Heart right ventricle (tissue), 16 donors: ENCODE measurements around the gene AMER3. TPM values are rescaled to one million over a fixed set of nuclear protein-coding genes. Genes with fewer than 3 reads are reported as not detected.
A peak's percentile ranks its signal among the peaks of the same experiment; 100 is the strongest.

Experiments used
- ATAC-seq, 8 donors: fragments of 200-7000 bp; cut with Tn5 transposase; one replicate each; pipeline ENCODE4 v1.9.1; 2020; ENCODE audit warnings: mild to moderate bottlenecking in 8 of 8, moderate library complexity in 8 of 8, moderate number of reproducible peaks in 1 of 8
- DNase-seq, 2 donors: peaks; one replicate each; pipeline ENCODE4 v3.0.0-alpha.2; 2020
- H3K27ac ChIP-seq, 10 donors: fragments of 200-600 bp; sonication (generic) in 2 of 10; one replicate each; pipeline versions ENCODE4 v1.5.0 to v1.8.0; 2020 to 2022; ENCODE audit warnings: mild to moderate bottlenecking in 3 of 10
- H3K27me3 ChIP-seq, 7 donors: fragments of 200-600 bp; one replicate each; pipeline ENCODE4 v1.8.0; 2021 to 2022; ENCODE audit warnings: mild to moderate bottlenecking in 2 of 7
- H3K36me3 ChIP-seq, 9 donors: fragments of 200-600 bp; sonication (generic) in 1 of 9; one replicate each; pipeline versions ENCODE4 v1.5.0 to v1.8.0; 2020 to 2022; ENCODE audit warnings: mild to moderate bottlenecking in 2 of 9
- H3K4me1 ChIP-seq, 9 donors: fragments of 200-600 bp; sonication (generic) in 1 of 9; one replicate each; pipeline versions ENCODE4 v1.5.0 to v1.8.0; 2020 to 2022; ENCODE audit warnings: mild to moderate bottlenecking in 4 of 9
- H3K4me3 ChIP-seq, 10 donors: fragments of 200-600 bp; sonication (generic) in 2 of 10; one replicate each; pipeline versions ENCODE4 v1.5.0 to v1.8.0; 2020 to 2022; ENCODE audit warnings: mild to moderate bottlenecking in 7 of 10, moderate library complexity in 2 of 10
- H3K9me3 ChIP-seq, 11 donors: fragments of 200-600 bp in 10 of 11; sonication (generic) in 2 of 11; one replicate each; pipeline versions ENCODE4 v1.5.0 to v1.8.0; 2013 to 2022; ENCODE audit warnings: mild to moderate bottlenecking in 2 of 11, control low read depth in 1 of 11, moderate library complexity in 1 of 11
- WGBS, 2 donors: extraction: QIAGEN DNeasy Blood & Tissue Kit; methylation state at CpG; one replicate each; pipeline ENCODE4 v1.1.7; 2013; ENCODE audit warnings: inconsistent platforms in 1 of 2; 5-methylcytosine and 5-hydroxymethylcytosine counted together
- intact Hi-C, 10 donors: fragments of 100-400 bp; cut with DNase I; formaldehyde crosslinking; loops; one replicate each; pipeline versions ENCODE4 v1.11.1 to v1.14.2; 2022
- polyA plus RNA-seq, 2 donors: library from polyadenylated mRNA; stranded (reverse); fragments of 200-250 nt; gene quantifications; one replicate each; pipeline ENCODE4 v1.2.3, GENCODE V29; 2013
- total RNA-seq, 10 donors: library from RNA; stranded (reverse); fragmentation: NEBNext Ultra II Directional in 3 of 10; extraction: Animal tissue kit (Norgen Biotek cat#: 25700) in 3 of 10; gene quantifications; one replicate each; pipeline versions ENCODE4 v1.2.1 to v1.2.4, GENCODE V29; 2021 to 2023
- TF ChIP-seq, protein P1 (sequence below), 9 donors: fragments of 200-600 bp; sonication (generic) in 2 of 9; IDR thresholded peaks; one replicate each; pipeline versions ENCODE4 v1.5.0 to v1.8.0; 2021 to 2022; ENCODE audit warnings: antibody characterized with exemption in 9 of 9, mild to moderate bottlenecking in 5 of 9, moderate library complexity in 1 of 9
- donor health status: Arrhythmogenic right ventricular cardiomyopathy.
- donor health status: ischemic (EF 13 %, LVEDD 7.1; RV severe dilation, severe dysfunction).
- donor health status: healthy with polysubstance abuse.
- donor health status: DM: no; HTN: yes; CAD: no.
- donor health status: DM: no; HTN: no; CAD: no.
- donor health status: ischemic (EF 25% LVEDD 6.9; RV normal size, moderate dysfunction).
- donor health status: ischemic (EF 25% LVEDD 5.7; RV mildly dilated, moderate dysfunction).
- donor health status: healthy.
- donor health status: DM: yes; HTN: yes; CAD: no.
- donor health status: Ischemic cardiomyopathy.
- donor health status: ischemic (EF 35%, LVEDD 5.7; RV mildly dilated, moderate dysfunction).
- donor health status: nonischemic (EF 11% LVEDD 7.7; RV severe dilation, severe dysfunction).
- donor health status: DM: yes; HTN: yes; CAD: no.
- donor health status: PGD.
- donor health status: ischemic (EF 29% LVEDD 5.4; RV normal size, mild dysfunction).
- donor health status: nonischemic (EF 23%, LVEDD 6.1; RV moderate dilation, normal function).

Gene AMER3
- total and polyA plus RNA-seq, 12 donors: not detected

DNA sequence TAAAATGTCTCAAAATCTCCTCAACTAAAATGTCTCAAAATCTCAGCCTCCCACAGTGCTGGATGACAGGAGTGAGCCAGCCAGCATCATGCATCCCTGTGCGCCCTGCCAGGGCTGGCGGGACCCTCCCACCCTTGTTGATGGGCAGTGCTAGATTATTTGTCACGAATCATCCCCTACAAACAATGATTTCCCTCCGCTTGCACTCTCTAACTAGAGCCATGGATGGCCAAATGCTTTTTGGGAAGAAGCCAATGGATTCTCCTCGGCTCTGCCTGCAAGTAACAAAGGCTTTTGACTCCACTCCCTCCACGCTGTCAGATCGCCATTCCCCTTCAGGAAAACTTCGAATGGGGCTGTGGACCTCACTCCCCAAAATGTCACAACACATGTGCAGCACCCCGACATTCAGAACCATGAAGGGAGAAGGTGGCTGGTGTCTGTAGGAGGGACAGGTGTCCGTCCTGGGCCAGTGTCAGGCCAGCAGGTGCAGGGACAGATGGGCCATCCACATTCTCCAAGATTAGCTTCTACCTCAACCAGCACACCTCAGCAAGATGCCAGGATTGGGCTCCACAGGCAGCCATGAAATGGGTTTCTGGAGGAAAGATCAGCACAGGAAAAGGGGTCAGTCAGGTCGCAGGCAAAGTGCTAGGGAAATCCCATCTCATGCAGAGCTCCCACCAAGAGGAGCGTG lies 11.5 kb downstream of the AMER3 start:
- Histone ChIP-seq H3K36me3 (no peaks in the 10 kb centered on the region), H3K4me3 (no peak overlapping the region), H3K4me1 (no peaks in the 10 kb centered on the region), H3K9me3 (no peaks in the 10 kb centered on the region), H3K27ac (no peak overlapping the region), H3K27me3 (peaks cover 0 to 43% (median 23%) of the 10 kb centered on the region in 7 donors)
- WGBS, 2 donors: 73 to 80% methylated on average over 12 of the region's 12 CpGs
- TF ChIP-seq, protein P1, sequence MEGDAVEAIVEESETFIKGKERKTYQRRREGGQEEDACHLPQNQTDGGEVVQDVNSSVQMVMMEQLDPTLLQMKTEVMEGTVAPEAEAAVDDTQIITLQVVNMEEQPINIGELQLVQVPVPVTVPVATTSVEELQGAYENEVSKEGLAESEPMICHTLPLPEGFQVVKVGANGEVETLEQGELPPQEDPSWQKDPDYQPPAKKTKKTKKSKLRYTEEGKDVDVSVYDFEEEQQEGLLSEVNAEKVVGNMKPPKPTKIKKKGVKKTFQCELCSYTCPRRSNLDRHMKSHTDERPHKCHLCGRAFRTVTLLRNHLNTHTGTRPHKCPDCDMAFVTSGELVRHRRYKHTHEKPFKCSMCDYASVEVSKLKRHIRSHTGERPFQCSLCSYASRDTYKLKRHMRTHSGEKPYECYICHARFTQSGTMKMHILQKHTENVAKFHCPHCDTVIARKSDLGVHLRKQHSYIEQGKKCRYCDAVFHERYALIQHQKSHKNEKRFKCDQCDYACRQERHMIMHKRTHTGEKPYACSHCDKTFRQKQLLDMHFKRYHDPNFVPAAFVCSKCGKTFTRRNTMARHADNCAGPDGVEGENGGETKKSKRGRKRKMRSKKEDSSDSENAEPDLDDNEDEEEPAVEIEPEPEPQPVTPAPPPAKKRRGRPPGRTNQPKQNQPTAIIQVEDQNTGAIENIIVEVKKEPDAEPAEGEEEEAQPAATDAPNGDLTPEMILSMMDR (IDR thresholded peaks at IDR 0.05): no peak
- DNase-seq (no peak), ATAC-seq (no peak)
- intact Hi-C loops: no loop called here

DNA sequence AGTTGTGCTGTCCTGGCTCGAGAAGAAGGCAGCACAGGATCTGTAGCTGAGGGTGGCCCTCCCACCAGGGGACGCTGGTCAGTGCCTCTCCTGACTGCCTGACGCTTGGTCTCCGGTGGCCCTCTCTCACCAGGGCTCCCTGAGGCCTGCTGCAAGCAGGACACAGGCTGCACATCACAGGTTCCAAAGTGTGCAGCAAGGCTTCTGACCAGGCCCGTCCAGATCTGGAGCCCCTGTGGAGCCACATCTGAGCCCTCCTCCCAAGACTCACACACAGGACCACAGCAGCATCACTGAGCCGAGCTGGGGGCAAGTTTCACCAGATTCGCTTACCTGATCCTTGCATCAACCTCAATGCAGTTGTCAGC lies 12.1 kb downstream of the AMER3 start:
- TF ChIP-seq, protein P1 (IDR thresholded peaks at IDR 0.05): no peak

DNA sequence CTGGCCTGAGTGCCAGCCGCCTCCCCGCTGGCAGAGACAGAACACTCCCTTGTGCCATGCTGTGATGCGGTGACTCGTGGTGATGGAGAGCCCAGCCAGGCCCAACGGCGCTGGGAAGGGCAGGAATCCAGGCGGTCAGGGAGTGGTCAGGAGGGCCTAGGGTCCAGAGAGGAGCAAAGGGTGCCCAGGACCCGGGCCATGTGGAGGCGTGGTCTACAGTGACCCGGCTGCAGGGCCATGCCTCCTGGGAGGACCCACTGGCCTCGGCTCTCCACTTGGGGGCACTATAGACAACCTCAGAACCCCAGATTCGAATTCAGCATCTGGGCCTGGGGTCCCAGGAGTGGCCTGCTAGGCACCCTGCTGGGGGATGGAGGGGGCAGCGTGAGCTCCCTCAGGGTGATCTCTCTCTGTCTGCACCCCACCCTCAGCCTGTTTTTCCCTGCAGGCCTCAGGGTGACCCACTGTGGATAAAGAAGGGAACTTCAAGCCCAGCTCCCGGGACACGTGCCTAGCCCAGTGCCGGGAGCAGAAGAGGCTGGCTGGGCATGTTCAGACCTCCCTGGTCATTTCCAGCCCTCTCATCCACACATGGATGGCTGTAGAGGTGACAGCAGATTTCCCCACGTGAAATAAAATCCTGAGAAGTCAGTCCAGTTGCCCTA lies 13.0 kb downstream of the AMER3 start:
- 77 to 78% methylated on average over 17 of the region's 17 CpGs for WGBS, 2 donors
- Histone ChIP-seq H3K4me3 (no peak overlapping the region), H3K27ac (no peak overlapping the region), H3K4me1 (no peaks in the 10 kb centered on the region), H3K36me3 (no peaks in the 10 kb centered on the region), H3K9me3 (peaks cover 0 to 8% (median 0%) of the 10 kb centered on the region in 11 donors), H3K27me3 (peaks cover 0 to 42% (median 9%) of the 10 kb centered on the region in 7 donors)
- DNase-seq: no peak
- TF ChIP-seq, protein P1 (IDR thresholded peaks at IDR 0.05): no peak
- intact Hi-C loops: no loop called here
- ATAC-seq: peak in 1 of 8 donors; percentile 22

More for the DNA sequence above, 12.1 kb downstream of the AMER3 start:
- Histone ChIP-seq H3K36me3 (no peaks in the 10 kb centered on the region), H3K27ac (no peak overlapping the region), H3K4me3 (no peak overlapping the region), H3K27me3 (peaks cover 0 to 40% (median 19%) of the 10 kb centered on the region in 7 donors), H3K4me1 (no peaks in the 10 kb centered on the region), H3K9me3 (no peaks in the 10 kb centered on the region)
- no peak for ATAC-seq
- WGBS, 2 donors: 57 to 58% methylated on average over 7 of the region's 7 CpGs
- no peak for DNase-seq
- intact Hi-C loops: no loop called here

DNA sequence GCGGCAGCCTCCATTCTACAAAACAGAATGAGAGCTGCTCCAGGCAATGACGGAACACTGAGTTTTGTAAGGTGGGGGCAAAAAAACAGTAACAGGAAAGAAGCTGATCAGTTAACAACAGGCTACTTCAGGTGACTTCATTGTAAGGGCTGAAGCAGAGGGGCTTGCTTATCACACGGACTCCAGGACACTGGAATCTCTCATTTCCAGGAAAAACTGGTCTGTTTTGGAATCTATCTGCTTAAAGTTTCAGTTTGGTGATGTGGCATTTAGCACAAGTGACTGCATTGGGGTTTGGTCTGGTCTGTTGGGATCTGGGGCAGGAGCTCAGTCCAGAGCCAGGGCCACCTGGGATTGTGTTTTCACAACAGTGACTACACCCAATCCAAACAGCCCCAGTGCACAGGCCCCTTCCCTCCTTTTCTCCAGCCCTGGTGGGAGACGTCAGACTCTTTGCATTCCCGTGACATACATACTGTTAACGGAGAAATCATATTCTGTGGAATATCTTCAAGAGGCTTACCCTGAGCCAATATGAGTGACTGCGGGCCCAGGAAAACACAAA lies 14.1 kb downstream of the AMER3 start:
- no peak for DNase-seq
- intact Hi-C loops: no loop called here
- H3K27me3 ChIP-seq: peaks cover 0 to 45% (median 8%) of the 10 kb centered on the region in 7 donors
- TF ChIP-seq, protein P1 (IDR thresholded peaks at IDR 0.05): no peak
- H3K4me3 ChIP-seq: no peak overlapping the region
- H3K9me3 ChIP-seq: peaks cover 0 to 10% (median 0%) of the 10 kb centered on the region in 11 donors
- H3K4me1 ChIP-seq: no peaks in the 10 kb centered on the region
- ATAC-seq: no peak
- H3K27ac ChIP-seq: no peak overlapping the region
- 57 to 59% methylated on average over 7 of the region's 7 CpGs for WGBS, 2 donors
- no peaks in the 10 kb centered on the region for H3K36me3 ChIP-seq
